ENCODE data around the gene C16orf54.
A peak's percentile ranks its signal among the peaks of the same experiment; 100 is the strongest.
"Not testable (repeated sequence)": the region's sequence is repeated elsewhere in the genome, so short reads cannot be mapped to it uniquely, and the experiment has no call there.

The C16orf54 gene

DNA sequence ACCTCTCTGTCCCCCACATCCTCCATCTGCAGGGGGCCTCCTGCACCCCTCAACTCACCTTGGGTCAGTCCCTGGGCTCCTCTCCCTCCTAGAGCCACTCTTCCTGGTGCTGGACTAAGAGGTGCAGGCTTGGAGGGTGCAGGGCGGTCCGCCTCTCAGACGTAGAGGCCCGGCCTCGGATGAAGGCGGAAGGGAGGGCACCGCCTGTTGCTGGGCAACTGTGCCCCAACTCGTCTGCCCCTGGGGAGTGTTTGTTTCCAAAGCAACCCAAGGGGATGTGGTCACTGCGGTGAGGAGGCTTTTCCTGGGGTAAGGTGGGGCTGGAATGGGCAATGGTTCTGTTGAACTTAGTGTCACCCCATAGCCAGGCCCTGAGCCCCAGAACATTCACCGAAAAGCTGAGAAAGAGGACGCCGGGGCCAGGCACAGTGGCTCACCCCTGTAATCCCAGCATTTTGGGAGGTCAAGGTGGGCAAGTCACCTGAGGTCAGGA is at the start of gene C16orf54:
Gene C16orf54, minus strand, starts transcription at position 138 of the 493 bp plus-strand sequence. CDS start 1,039 bp downstream, outside the sequence.
- DNase-seq, result no peak

GRCh38 chr16:29794231-29794710 is 48.5 kb upstream of the C16orf54 start:
- no peak for DNase-seq

DNA sequence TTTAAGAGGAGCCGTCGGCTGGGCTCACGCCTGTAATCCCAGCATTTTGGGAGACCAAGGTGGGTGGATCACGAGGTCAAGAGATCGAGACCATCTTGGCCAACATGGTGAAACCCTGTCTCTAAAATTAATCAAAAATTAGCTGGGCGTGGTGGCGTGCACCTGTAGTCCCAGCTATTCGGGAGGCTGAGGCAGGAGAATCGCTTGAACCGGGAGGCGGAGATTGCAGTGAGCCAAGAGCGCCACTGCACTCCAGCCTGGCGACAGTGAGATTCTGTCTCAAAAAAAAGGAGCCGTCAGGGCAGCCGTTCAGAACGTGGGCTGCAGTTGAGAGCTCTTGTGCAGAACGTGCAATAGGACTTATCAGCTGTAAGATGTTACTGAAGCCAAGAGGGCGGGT is 47.4 kb upstream of the C16orf54 start:
- DNase-seq, result not testable (repeated sequence)

DNA sequence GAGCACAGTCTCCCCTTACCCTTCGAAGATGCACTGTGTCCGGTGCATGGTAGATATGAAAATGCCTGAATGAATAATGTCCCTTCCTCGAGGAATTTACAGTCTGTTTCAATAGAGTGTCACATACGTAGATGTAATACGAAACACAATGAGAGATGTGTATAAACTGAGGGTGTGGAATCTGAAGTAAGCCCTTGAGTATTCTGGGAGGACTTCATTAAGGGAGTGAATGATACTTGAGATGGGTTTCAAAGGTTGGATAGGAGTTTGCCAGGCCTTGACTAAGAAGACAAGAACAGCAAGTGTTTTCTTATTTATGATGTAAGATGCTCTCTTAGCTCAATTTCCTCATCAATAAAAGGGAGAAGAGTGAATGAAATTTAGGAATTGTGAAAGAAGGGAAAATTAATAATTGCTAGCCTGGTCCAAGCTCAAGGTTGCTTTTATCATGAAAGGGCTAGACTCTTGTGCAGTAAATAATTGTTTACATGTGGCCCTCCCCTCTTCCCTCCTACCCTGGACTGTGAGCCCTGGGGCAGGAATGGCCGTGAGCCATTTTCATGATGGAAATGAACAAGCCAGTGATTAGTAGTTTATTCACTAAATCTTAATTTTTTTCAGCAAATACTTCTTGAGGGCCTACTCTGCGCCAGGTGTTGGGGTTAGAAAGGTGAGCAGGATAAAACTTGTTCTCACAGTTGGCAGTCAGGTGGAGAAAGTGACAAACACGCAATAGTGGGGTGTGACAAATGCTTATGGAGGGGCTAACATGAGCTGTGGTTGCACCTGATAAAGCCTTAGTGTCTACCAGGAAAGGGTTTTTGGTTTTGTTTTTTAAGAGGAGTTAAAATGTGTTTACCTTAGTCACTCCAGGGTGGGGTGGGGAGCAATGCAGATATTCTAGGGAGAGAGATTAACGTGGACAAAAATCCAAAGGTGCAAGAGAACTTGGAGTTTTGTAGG is 46.3 kb upstream of the C16orf54 start:
- no peak for DNase-seq

DNA sequence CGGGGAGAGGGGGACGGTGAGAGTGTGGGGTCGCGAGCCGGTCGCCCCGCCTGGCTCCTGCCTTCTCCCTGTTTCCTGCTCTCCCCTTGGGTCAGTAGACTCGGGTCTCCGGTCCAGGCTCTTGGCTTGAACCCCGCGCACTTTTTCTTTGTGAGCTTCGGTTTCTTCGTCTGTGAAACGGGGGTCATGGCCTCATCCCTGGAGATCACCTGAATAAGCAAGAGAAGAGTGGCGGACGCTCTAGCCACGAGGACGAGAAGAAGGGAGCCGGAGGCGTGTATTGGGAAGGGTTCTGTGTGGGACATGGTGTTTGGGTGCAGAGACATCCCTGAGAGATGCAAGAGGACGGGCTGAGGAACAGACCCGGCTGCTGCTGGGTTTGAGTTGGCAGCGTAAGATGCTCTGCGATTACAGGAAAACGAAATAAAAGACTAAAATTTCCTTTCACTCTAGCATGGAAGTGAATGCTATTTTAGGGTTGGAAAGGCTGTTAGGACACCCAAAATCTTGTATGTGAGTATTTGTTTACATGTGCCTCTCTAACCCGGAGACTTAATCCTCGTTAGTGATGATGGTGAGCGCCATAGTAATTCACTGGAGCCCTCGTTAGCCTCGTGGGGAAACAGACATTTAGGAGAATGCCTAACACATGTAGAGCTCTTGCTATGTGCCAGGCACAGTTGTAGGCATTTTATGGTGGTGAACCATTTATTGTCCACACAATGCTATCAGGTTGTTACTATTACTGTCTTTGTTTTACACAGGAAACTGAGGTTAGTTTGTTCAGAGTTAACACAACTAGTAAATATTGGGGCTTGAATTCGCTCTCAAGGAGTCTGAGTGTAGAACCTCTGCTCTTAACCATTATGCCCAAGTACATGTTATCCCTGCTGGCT is 45.4 kb upstream of the C16orf54 start:
- no peak for DNase-seq

GRCh38 chr16:29790183-29790948 is 44.6 kb upstream of the C16orf54 start, which contains the start of gene KIF22:
KIF22 (plus strand) TSS chr16:29790751; CDS start chr16:29790760, 9 bp downstream.
- peak; percentile 99 for DNase-seq

DNA sequence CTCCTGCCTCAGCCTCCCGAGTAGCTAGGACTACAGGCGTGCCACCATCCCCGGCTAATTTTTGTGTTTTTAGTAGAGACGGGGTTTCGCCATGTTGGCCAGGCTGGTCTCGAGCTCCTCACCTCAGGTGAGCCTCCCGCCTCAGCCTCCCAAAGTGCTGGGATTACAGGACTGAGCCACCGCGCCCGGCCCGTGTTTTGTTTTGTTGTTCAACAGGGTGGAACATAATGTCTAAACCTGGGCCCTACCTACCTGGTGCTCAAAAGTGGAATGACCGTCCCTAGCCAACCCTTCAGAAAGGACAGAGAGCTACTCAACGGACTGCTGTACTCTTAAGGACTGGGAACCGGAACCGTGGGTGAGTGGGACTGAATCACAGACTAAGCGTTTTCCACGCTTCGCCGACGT is 44.0 kb upstream of the C16orf54 start:
- DNase-seq, result no peak

GRCh38 chr16:29787155-29787554 is 41.4 kb upstream of the C16orf54 start:
- DNase-seq, result not testable (repeated sequence)

DNA sequence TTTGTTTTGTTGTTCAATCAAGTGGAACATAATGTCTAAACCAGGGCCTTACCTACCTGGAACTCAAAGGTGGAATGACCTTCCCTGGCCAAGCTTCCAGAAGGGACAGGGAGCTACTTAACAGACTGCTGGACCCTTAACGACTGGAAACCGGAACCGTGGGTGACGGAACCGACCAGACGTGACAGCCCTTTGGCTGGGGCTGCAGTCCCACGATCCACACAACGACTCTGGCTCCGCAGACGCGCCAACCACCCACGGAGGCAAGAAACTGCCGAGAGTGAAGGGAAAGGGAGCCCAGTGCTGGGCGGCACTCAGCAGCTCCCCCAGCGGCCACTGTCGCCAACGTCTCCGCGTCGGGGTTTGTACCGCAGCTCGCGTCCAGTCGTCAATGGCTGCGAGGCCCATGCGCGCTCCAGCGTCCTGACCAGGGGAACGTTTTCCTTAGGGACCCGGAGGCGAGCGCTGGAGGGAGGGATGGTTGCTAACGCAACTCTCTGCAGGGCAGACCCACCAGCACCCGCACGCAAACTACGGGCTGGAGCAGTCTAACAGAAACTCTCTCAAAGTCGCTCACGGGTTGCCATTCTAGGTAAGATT is 39.2 kb upstream of the C16orf54 start:
- DNase-seq, result no peak

- no peak for DNase-seq
Observed at GRCh38 chr16:29784157-29784556, 38.4 kb upstream of the C16orf54 start.

GRCh38 chr16:29783094-29783953 is 37.5 kb upstream of the C16orf54 start:
- DNase-seq, result not testable (repeated sequence)

GRCh38 chr16:29779474-29779873 is 33.7 kb upstream of the C16orf54 start:
- DNase-seq, result no peak

GRCh38 chr16:29777576-29778350 is 32.0 kb upstream of the C16orf54 start, which contains the start of gene ZG16:
ZG16 (plus strand) TSS chr16:29778256; CDS start chr16:29779267, 1,011 bp downstream.
- DNase-seq, result no peak

- no peak for DNase-seq
Observed at GRCh38 chr16:29775742-29776408, 30.1 kb upstream of the C16orf54 start.

GRCh38 chr16:29774730-29775129 is 28.9 kb upstream of the C16orf54 start:
- DNase-seq, result no peak

- DNase-seq, result not testable (repeated sequence)
Observed at GRCh38 chr16:29772330-29772729, 26.5 kb upstream of the C16orf54 start.

DNA sequence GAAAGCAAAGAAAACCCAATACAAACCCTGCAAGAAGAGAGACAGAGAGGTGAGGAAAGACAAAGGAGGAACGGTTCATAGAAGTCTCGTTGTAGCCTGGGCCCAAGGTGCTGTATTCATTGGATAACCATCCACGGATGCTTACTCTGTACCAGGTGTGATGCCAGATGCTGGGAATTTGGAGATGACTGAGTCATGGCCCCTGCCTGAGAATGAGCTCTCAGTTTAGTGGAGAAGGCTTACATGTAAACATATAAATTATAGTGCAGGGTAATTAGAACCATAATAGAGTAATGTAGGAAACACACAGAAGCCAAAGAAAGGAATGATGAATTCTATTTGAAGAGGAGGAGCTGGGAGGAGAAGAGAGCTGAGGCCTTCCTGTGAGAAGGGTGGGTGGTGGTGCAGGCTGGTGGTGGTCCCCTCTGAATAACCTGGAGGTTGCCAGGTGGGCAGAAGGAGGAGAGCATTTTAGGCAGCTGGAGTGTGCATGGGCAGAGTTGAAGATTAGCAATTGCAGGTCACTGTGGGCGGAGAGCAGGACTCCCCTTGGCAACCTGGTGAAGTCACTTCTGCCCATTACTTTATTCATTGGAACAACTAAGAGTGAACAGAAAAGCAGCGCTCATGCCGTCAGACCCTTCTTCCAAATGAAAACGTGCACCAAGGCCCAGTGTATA is 24.6 kb upstream of the C16orf54 start:
- DNase-seq, result peak; percentile 66

DNA sequence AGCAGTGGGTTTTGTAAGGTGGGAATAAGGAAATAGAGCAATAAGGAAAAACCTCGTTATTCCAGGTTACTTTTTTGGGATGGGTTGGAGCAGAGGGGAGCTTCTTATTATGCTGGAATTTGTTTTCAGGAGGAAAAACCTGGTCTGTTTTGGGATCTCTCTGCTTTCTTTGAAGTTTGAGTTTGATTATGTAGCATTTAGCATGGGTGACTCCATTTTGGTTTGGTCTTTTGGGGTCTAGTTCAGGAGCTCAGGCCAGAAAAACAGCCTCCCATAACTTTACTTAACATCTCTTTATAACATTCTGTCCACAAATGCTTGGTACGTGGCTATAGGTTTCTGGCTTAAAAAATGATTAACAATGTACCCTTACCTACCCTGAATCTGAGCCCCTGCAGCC is 23.7 kb upstream of the C16orf54 start:
- DNase-seq, result no peak

DNA sequence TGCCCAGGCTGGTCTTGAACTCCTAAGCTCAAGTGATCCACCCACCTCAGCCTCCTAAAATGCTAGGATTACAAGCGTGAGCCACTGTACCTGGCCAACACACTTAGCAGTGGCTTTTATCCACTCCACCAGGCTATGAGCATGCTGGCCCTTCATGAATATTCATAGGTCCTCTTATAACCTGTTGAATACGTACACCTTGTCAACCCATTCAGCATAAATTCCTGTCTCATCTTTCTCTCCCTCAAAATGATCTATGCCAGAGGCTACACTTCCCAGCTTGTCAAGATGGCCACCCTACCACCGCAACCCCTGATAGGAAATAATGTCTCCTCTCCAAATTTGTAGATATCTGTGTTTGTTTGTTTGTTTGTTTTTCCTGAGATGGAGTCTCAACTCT is 21.3 kb upstream of the C16orf54 start:
- no peak for DNase-seq
